Neural cell (in vitro differentiated cells): Measurements from ENCODE around the gene CC2D1A. TPM values are rescaled to one million over a fixed set of nuclear protein-coding genes. Genes with fewer than 3 reads are reported as not detected.

Experiments
- H2AFZ ChIP-seq: fragments of 200-600, 300-800 bp; sonication (generic), shearing (Covaris generic); 2 replicates; pipeline ENCODE4 v1.6.0; 2014; ENCODE audit warnings: low read depth, mild to moderate bottlenecking, antibody characterized with exemption, low read length, moderate library complexity
- H3F3A ChIP-seq: fragments of 200-600 bp; shearing (Covaris generic); 2 replicates; pipeline ENCODE4 v1.6.1; 2016; ENCODE audit warnings: mild to moderate bottlenecking, moderate library complexity, mixed read lengths, antibody characterized with exemption, low read length; ENCODE audit not compliant: insufficient read depth, poor library complexity, severe bottlenecking
- H3K27ac ChIP-seq: fragments of 200-600, 300-800 bp; sonication (generic), shearing (Covaris generic); 2 replicates; pipeline ENCODE4 v1.5.1; 2014; ENCODE audit warnings: mild to moderate bottlenecking, low read length, moderate library complexity
- H3K27me3 ChIP-seq: fragments of 300-800, 200-600 bp; sonication (generic), shearing (Covaris generic); 2 replicates; pipeline ENCODE4 v1.6.0; 2014; ENCODE audit warnings: mild to moderate bottlenecking, low read depth, low read length, moderate library complexity; ENCODE audit not compliant: insufficient read depth
- H3K36me3 ChIP-seq: fragments of 300-800, 200-600 bp; sonication (generic), shearing (Covaris generic); 2 replicates; pipeline ENCODE4 v1.5.1; 2014; ENCODE audit warnings: mild to moderate bottlenecking, antibody characterized with exemption, low read length, moderate library complexity; ENCODE audit not compliant: insufficient read depth
- H3K4me2 ChIP-seq: fragments of 300-800, 200-600 bp; sonication (generic), shearing (Covaris generic); 2 replicates; pipeline ENCODE4 v1.6.0; 2014; ENCODE audit warnings: mild to moderate bottlenecking, low read length
- H3K4me3 ChIP-seq: fragments of 300-800, 200-600 bp; sonication (generic), shearing (Covaris generic); 2 replicates; pipeline ENCODE4 v1.5.1; 2014; ENCODE audit warnings: mild to moderate bottlenecking, low read length, moderate library complexity
- H3K79me2 ChIP-seq: fragments of 200-600 bp; shearing (Covaris generic); replicated peaks from 2 replicates; pipeline ENCODE4 v1.6.0; 2014; ENCODE audit warnings: mild to moderate bottlenecking, low read length, moderate library complexity; ENCODE audit not compliant: insufficient read depth
- H3K9ac ChIP-seq: fragments of 300-800, 200-600 bp; sonication (generic), shearing (Covaris generic); 2 replicates; pipeline ENCODE4 v1.6.1; 2016; ENCODE audit warnings: mild to moderate bottlenecking, low read length, mixed read lengths
- H3K9me2 ChIP-seq: fragments of 200-600 bp; shearing (Covaris generic); 2 replicates; pipeline ENCODE4 v1.6.1; 2016; ENCODE audit warnings: mild to moderate bottlenecking, low read length, mixed read lengths; ENCODE audit not compliant: insufficient read depth
- H3K9me3 ChIP-seq: fragments of 200-600, 300-800 bp; sonication (generic), shearing (Covaris generic); 2 replicates; pipeline ENCODE4 v1.6.1; 2016; ENCODE audit warnings: mild to moderate bottlenecking, mixed run types, low read length, moderate library complexity, mixed read lengths
- H4K20me1 ChIP-seq: fragments of 200-600 bp; shearing (Covaris generic); 2 replicates; pipeline ENCODE4 v1.6.1; 2016; ENCODE audit warnings: mild to moderate bottlenecking, mixed run types; ENCODE audit not compliant: insufficient read depth
- CTCF ChIP-seq: fragments of 450-650 bp; IDR thresholded peaks from 2 replicates; pipeline ENCODE4 v1.5.1; 2014; ENCODE audit warnings: antibody characterized with exemption, mild to moderate bottlenecking, moderate library complexity; ENCODE audit not compliant: poor library complexity, severe bottlenecking
- EP300 ChIP-seq: fragments of 450-650 bp; conservative IDR thresholded peaks from 2 replicates; pipeline ENCODE4 v1.6.1; 2014; ENCODE audit warnings: antibody characterized with exemption, mild to moderate bottlenecking, moderate library complexity; ENCODE audit not compliant: poor library complexity, severe bottlenecking
- MXI1 ChIP-seq: fragments of 450-650 bp; conservative IDR thresholded peaks from 2 replicates; pipeline ENCODE4 v1.6.1; 2014; ENCODE audit warnings: antibody characterized with exemption, mild to moderate bottlenecking; ENCODE audit not compliant: poor library complexity, severe bottlenecking
- POLR2AphosphoS5 ChIP-seq: IDR thresholded peaks from 2 replicates; pipeline ENCODE4 v1.6.1; 2012
- REST ChIP-seq: IDR thresholded peaks from 2 replicates; pipeline ENCODE4 v1.6.1; 2012; ENCODE audit warnings: borderline replicate concordance
- SMC3 ChIP-seq: fragments of 450-650 bp; conservative IDR thresholded peaks from 2 replicates; pipeline ENCODE4 v1.6.1; 2014; ENCODE audit warnings: antibody characterized with exemption, mild to moderate bottlenecking, moderate library complexity; ENCODE audit not compliant: poor library complexity
- TAF1 ChIP-seq: IDR thresholded peaks from 2 replicates; pipeline ENCODE4 v1.6.1; 2012; ENCODE audit warnings: low read depth
- polyA plus RNA-seq: library from polyadenylated mRNA; depleted of rRNA; stranded (reverse); fragments of >200 nt; gene quantifications from 2 replicates; pipeline ENCODE4 v1.2.3, GENCODE V29; 2014

CC2D1A gene
- polyA plus RNA-seq, 1 donor from 2014 or later = 24.5 TPM

GRCh38 chr19:13864667-13865570 is 41.1 kb upstream of the CC2D1A start:
- H4K20me1 ChIP-seq = no peaks in the 10 kb centered on the region
- H3K9ac ChIP-seq = peak overlapping the region; percentile 76
- H3K9me2 ChIP-seq = no peaks in the 10 kb centered on the region
- no peaks in the 10 kb centered on the region for H3K9me3 ChIP-seq
- peaks cover 3% of the 10 kb centered on the region for H3K79me2 ChIP-seq
- no peak overlapping the region for H2AFZ ChIP-seq
- no peak overlapping the region for H3K27ac ChIP-seq
- no peaks in the 10 kb centered on the region for H3K36me3 ChIP-seq
- H3F3A ChIP-seq = no peaks in the 10 kb centered on the region
- peak overlapping the region; percentile 65 for H3K4me3 ChIP-seq
- TF ChIP-seq POLR2AphosphoS5 = no peak
- TF ChIP-seq CTCF = no peak
- no peaks in the 10 kb centered on the region for H3K27me3 ChIP-seq
- H3K4me2 ChIP-seq = no peak overlapping the region

GRCh38 chr19:13865571-13866462 is 40.2 kb upstream of the CC2D1A start:
- peak overlapping the region; percentile 44 for H3K27ac ChIP-seq
- H3K9ac ChIP-seq = peak overlapping the region; percentile 76
- H2AFZ ChIP-seq = no peak overlapping the region

More at GRCh38 chr19:13865571-13866462, 40.2 kb upstream of the CC2D1A start:
- Histone ChIP-seq H3K27me3 (no peaks in the 10 kb centered on the region), H3K9me3 (no peaks in the 10 kb centered on the region), H3F3A (no peaks in the 10 kb centered on the region), H3K9me2 (no peaks in the 10 kb centered on the region), H3K4me2 (no peak overlapping the region), H4K20me1 (no peaks in the 10 kb centered on the region), H3K79me2 (peaks cover 3% of the 10 kb centered on the region), H3K4me3 (peak overlapping the region; percentile 65), H3K36me3 (no peaks in the 10 kb centered on the region)
- TF ChIP-seq MXI1 (no peak), SMC3 (no peak), TAF1 (peak; percentile 44), POLR2AphosphoS5 (no peak), EP300 (no peak), REST (peak; percentile 40)
